Mesothelial cell of epicardium (in vitro differentiated cells): Measurements from ENCODE around the gene TNIP2. TPM values are rescaled to one million over a fixed set of nuclear protein-coding genes. Genes with fewer than 3 reads are reported as not detected.

ENCODE experiments used
- DNase-seq, 2 experiments: peaks; one replicate each; pipeline ENCODE4 v3.0.0; 2021; ENCODE audit warnings: low spot score in 2 of 2; ENCODE audit not compliant: unreplicated experiment in 2 of 2
- H3K27ac Mint-ChIP-seq: 2 replicates; pipeline ENCODE4 v1.8.0; 2021; ENCODE audit warnings: mixed read lengths
- H3K27me3 Mint-ChIP-seq: 2 replicates; pipeline ENCODE4 v1.8.0; 2021; ENCODE audit warnings: low read depth, mixed read lengths
- H3K36me3 Mint-ChIP-seq: 2 replicates; pipeline ENCODE4 v1.8.0; 2021; ENCODE audit warnings: mixed read lengths
- H3K4me1 Mint-ChIP-seq: 2 replicates; pipeline ENCODE4 v1.8.0; 2021; ENCODE audit warnings: mixed read lengths
- H3K4me3 Mint-ChIP-seq: 2 replicates; pipeline ENCODE4 v1.8.0; 2021; ENCODE audit warnings: mild to moderate bottlenecking, moderate library complexity, mixed read lengths
- H3K9me3 Mint-ChIP-seq: 2 replicates; pipeline ENCODE4 v1.8.0; 2021; ENCODE audit warnings: mixed read lengths
- CTCF ChIP-seq: fragments of 200-600 bp; sonication (generic); IDR thresholded peaks from one replicate; pipeline ENCODE4 v1.5.0; 2021; ENCODE audit warnings: antibody characterized with exemption; ENCODE audit not compliant: unreplicated experiment
- total RNA-seq: library from RNA; stranded (reverse); gene quantifications from 3 replicates; pipeline ENCODE4 v1.2.1, GENCODE V29; 2021

Gene TNIP2
- total RNA-seq, 1 donor from 2014 or later = 25.0 TPM

- Mint-ChIP-seq H3K36me3 (peaks cover 48% of the 10 kb centered on the region), H3K9me3 (no peaks in the 10 kb centered on the region), H3K4me3 (no peak overlapping the region), H3K27me3 (no peaks in the 10 kb centered on the region), H3K4me1 (no peaks in the 10 kb centered on the region), H3K27ac (no peak overlapping the region)
- no peak for TF ChIP-seq CTCF
- DNase-seq = no peak
Measured at GRCh38 chr4:2700031-2700430, 56.1 kb downstream of the TNIP2 start.

GRCh38 chr4:2699534-2699933, 56.6 kb downstream of the TNIP2 start:
- no peaks in the 10 kb centered on the region for H3K27me3 Mint-ChIP-seq
- no peak for TF ChIP-seq CTCF
- no peaks in the 10 kb centered on the region for H3K9me3 Mint-ChIP-seq

GRCh38 chr4:2698951-2699505, 57.1 kb downstream of the TNIP2 start:
- Mint-ChIP-seq H3K27me3 (no peaks in the 10 kb centered on the region), H3K27ac (no peak overlapping the region), H3K4me3 (no peak overlapping the region), H3K9me3 (no peaks in the 10 kb centered on the region), H3K4me1 (no peaks in the 10 kb centered on the region), H3K36me3 (peaks cover 54% of the 10 kb centered on the region)
- no peak for TF ChIP-seq CTCF
- DNase-seq = no peak

More at GRCh38 chr4:2699534-2699933, 56.6 kb downstream of the TNIP2 start:
- H3K36me3 Mint-ChIP-seq = peaks cover 52% of the 10 kb centered on the region
- H3K27ac Mint-ChIP-seq = no peak overlapping the region
- DNase-seq = no peak
- H3K4me3 Mint-ChIP-seq = no peak overlapping the region
- no peaks in the 10 kb centered on the region for H3K4me1 Mint-ChIP-seq

GRCh38 chr4:2698504-2698903, 57.6 kb downstream of the TNIP2 start:
- DNase-seq = no peak
- H3K27ac Mint-ChIP-seq = no peak overlapping the region
- H3K4me3 Mint-ChIP-seq = no peak overlapping the region
- no peaks in the 10 kb centered on the region for H3K4me1 Mint-ChIP-seq
- H3K27me3 Mint-ChIP-seq = no peaks in the 10 kb centered on the region
- no peak for TF ChIP-seq CTCF
- H3K36me3 Mint-ChIP-seq = peaks cover 59% of the 10 kb centered on the region
- no peaks in the 10 kb centered on the region for H3K9me3 Mint-ChIP-seq

GRCh38 chr4:2697995-2698414, 58.1 kb downstream of the TNIP2 start:
- no peak overlapping the region for H3K27ac Mint-ChIP-seq
- no peaks in the 10 kb centered on the region for H3K9me3 Mint-ChIP-seq
- H3K4me3 Mint-ChIP-seq = no peak overlapping the region
- no peak for TF ChIP-seq CTCF
- H3K4me1 Mint-ChIP-seq = no peaks in the 10 kb centered on the region
- peaks cover 62% of the 10 kb centered on the region for H3K36me3 Mint-ChIP-seq
- no peaks in the 10 kb centered on the region for H3K27me3 Mint-ChIP-seq
- DNase-seq = no peak

- H3K27ac Mint-ChIP-seq = no peak overlapping the region
- peaks cover 59% of the 10 kb centered on the region for H3K36me3 Mint-ChIP-seq
- no peaks in the 10 kb centered on the region for H3K4me1 Mint-ChIP-seq
- H3K27me3 Mint-ChIP-seq = no peaks in the 10 kb centered on the region
- H3K4me3 Mint-ChIP-seq = no peak overlapping the region
- no peak for DNase-seq
- no peaks in the 10 kb centered on the region for H3K9me3 Mint-ChIP-seq
- TF ChIP-seq CTCF = no peak
Measured at GRCh38 chr4:2696423-2696822, 59.7 kb downstream of the TNIP2 start.
